ENCODE results near the gene WDR90.

Gene WDR90

GRCh38 chr16:626787-627453 lies 22.2 kb upstream of the WDR90 start:
- DNase-seq = no peak

GRCh38 chr16:627454-628239 lies 21.5 kb upstream of the WDR90 start:
- DNase-seq = no peak

GRCh38 chr16:628321-629061 lies 20.7 kb upstream of the WDR90 start:
- DNase-seq = no peak

DNA sequence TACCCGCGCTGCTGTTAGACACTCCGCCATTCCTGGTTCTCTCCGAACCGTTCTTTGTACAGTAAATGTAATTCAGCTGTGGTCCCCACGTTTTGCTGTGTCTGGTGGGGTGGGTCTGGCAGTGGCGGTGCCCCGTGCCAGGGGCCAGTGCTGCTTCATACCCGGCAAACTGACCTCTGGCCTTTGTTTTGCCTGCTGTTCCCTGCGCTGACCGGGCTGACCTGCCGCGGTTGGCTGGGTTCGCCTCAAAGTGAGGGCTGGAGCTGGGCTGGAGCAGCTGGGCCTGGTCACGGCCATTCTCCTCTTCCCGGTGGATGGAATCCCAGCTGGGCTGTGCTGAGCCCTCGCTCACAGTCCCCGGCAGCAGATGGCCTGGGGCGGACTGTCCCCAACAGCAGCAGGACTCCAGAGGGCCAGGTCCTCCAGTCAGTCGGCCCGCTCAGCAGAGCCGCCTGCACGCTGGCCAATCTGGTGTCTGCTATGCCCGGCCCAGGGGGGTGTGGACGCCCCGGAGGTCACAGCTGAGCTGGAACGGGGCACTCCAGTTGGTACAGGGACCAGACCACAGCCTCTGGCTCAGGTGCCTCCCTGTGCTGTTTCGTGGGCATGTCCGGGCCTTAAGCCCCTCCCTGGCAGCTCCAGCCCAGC lies 19.9 kb upstream of the WDR90 start:
- no peak for DNase-seq

- DNase-seq = no peak
Observed at GRCh38 chr16:629833-630248, 19.3 kb upstream of the WDR90 start.

GRCh38 chr16:630249-630814 lies 18.8 kb upstream of the WDR90 start:
- DNase-seq = no peak

GRCh38 chr16:630815-631405 lies 18.3 kb upstream of the WDR90 start, which contains the start of gene WFIKKN1:
WFIKKN1 (plus strand) TSS chr16:630985; CDS start chr16:631254, 269 bp downstream.
- DNase-seq = no peak

GRCh38 chr16:631808-632358 lies 17.3 kb upstream of the WDR90 start:
- DNase-seq = no peak

GRCh38 chr16:632486-633335 lies 16.5 kb upstream of the WDR90 start:
- DNase-seq = no peak

DNA sequence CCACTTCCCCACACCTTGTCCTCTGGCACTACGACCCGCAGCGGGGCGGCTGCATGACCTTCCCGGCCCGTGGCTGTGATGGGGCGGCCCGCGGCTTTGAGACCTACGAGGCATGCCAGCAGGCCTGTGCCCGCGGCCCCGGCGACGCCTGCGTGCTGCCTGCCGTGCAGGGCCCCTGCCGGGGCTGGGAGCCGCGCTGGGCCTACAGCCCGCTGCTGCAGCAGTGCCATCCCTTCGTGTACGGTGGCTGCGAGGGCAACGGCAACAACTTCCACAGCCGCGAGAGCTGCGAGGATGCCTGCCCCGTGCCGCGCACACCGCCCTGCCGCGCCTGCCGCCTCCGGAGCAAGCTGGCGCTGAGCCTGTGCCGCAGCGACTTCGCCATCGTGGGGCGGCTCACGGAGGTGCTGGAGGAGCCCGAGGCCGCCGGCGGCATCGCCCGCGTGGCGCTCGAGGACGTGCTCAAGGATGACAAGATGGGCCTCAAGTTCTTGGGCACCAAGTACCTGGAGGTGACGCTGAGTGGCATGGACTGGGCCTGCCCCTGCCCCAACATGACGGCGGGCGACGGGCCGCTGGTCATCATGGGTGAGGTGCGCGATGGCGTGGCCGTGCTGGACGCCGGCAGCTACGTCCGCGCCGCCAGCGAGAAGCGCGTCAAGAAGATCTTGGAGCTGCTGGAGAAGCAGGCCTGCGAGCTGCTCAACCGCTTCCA lies 15.7 kb upstream of the WDR90 start:
- DNase-seq = no peak

DNA sequence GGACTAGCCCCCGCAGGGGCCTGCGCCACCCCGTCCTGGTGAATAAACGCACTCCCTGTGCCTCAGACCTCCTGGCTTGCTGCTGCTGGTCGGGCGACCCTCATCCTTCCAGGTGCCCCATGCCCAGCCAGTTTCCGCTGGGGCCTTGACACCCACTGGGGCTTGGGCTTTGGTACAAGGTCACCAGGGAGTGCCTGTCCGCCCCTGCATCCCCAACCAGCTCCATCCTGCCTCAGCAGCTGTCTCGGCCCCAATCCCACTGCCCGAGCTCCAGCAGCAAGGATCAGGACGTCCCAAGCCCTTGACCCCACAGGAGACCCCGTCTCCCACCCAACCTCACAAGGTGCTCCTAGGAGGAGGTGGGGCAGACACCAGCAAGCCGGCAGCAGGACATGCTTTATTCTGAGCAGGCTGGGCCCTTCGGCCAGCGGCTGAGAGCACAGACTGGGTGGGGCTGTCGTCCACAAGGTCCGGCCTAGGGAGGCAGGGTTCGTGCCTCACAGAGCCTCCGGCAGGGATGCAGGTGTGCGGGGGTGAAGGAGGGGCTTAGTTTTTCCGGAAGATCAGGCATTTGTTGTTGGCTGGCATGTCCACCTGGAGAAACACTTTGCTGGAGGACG lies 15.0 kb upstream of the WDR90 start:
- DNase-seq = no peak

- no peak for DNase-seq
Observed at GRCh38 chr16:634996-635395, 14.2 kb upstream of the WDR90 start.

- no peak for DNase-seq
Observed at GRCh38 chr16:635573-636205, 13.5 kb upstream of the WDR90 start.

DNA sequence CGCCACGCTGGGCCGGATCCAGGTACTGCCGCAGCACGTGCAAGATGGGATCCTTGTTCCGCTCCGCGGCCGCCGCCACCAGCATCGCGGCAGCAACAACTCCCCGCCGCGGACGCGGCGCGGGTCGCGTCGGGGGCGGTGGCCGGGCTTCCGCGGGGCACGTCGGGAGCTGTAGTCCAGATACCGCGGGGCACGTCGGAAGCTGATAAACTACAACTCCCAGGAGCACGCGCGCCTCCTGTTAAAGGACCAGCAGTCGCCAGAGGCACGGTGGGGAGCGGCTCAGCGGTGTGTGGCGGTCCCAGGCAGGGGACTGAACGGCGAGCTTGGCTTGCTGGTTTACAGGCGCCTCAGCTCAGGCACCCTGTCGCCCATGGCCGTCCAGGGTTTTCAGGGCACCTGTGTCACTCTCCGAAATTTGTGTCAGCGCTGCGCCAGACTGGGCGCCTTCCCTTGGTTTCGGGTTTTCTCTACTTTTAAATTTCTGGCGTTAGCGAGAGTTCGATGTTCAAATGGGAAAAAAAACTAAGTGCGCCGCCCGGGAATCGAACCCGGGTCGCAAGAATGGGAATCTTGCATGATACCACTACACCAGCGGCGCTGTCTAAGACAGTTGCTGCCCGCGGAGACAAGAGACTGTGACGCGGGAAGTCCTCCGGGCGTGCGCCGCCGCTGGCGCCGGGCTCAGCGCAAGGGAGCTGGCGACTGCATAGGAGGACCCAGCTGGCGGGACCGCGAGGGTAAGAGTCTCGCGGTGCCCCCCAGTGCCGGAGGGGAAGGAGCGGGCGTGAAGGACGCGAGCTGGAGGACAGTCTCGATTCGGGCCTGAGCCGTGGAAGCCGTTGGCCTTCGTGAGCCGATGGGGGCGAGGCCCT lies 12.7 kb upstream of the WDR90 start, which contains the start of gene METTL26:
Gene METTL26 (minus strand): TSS at position 100 of the 875 bp plus-strand sequence. CDS start 15 bp downstream, at position 85.
- peak; percentile 95 for DNase-seq

GRCh38 chr16:637081-638018 lies 11.8 kb upstream of the WDR90 start:
- peak; percentile 95 for DNase-seq

DNA sequence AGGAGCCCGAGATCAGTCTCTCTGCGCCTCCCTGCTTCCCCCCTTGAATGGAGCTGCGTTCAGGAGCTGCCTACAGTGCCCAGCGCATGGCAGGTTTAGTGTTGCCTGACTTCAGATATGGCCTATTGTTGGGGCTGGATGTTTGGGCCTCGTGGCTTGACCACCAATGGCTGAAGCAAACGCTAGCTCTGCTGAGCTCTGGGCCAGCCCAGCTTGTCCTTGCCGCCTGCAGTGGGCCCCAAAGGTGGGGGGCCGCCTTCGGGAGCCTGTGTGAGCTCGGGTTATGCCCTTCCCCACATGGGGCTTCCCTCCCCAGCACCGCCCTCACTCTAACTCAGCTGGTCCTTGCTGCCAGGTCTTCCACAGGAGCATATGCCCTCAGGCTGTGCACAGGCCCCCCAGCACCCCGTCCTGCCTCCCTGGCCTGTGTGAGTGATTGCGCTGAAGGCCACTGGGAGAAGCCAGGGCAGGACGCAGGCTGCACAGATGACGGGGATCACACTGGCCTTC lies 11.1 kb upstream of the WDR90 start:
- no peak for DNase-seq

DNA sequence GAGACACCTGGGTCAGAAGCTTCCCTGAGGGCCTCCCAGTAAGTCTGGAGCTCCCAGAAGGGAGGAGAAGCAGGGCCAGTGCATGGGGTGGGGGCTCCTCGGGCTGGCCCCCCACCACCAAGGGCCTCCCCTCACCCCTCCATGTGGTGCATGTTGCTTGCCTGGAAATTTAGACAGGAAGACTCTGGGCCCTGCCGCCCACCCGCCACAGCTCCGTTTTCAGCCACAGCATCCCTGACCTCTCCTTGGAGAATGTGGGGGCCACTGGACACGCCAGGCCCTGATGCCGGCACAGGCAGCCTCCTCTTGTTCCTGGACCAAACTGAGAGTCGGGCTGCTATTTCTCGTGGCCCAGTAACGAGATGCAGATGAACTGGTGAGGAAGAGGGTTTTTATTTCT lies 10.3 kb upstream of the WDR90 start:
- no peak for DNase-seq

All from midbrain (tissue), 1 donor.